BLaER1 (cell line): ENCODE measurements around the gene TANGO2.
A peak's percentile ranks its signal among the peaks of the same experiment; 100 is the strongest.

Experiments
- H3K27ac ChIP-seq: shearing (Covaris generic); formaldehyde crosslinking; 2 replicates; pipeline ENCODE4 v1.8.1; 2022
- H3K27me3 ChIP-seq: shearing (Covaris generic); formaldehyde crosslinking; 2 replicates; pipeline ENCODE4 v1.8.1; 2022
- H3K36me3 ChIP-seq: shearing (Covaris generic); formaldehyde crosslinking; 2 replicates; pipeline ENCODE4 v1.8.1; 2022
- H3K4me1 ChIP-seq: shearing (Covaris generic); formaldehyde crosslinking; 2 replicates; pipeline ENCODE4 v1.8.1; 2022
- H3K4me2 ChIP-seq: shearing (Covaris generic); formaldehyde crosslinking; 2 replicates; pipeline ENCODE4 v1.8.1; 2022
- H3K4me3 ChIP-seq: shearing (Covaris generic); formaldehyde crosslinking; 2 replicates; pipeline ENCODE4 v1.8.1; 2022
- H3K9ac ChIP-seq: shearing (Covaris generic); formaldehyde crosslinking; 2 replicates; pipeline ENCODE4 v1.8.1; 2022
- H3K9me3 ChIP-seq: shearing (Covaris generic); formaldehyde crosslinking; 2 replicates; pipeline ENCODE4 v1.8.1; 2022
- H4K20me1 ChIP-seq: shearing (Covaris generic); formaldehyde crosslinking; 2 replicates; pipeline ENCODE4 v1.8.1; 2022
- Cebpa-rat ChIP-seq: shearing (Covaris generic); IDR thresholded peaks from 2 replicates; pipeline ENCODE4 v1.8.1; 2022

TANGO2 gene

DNA sequence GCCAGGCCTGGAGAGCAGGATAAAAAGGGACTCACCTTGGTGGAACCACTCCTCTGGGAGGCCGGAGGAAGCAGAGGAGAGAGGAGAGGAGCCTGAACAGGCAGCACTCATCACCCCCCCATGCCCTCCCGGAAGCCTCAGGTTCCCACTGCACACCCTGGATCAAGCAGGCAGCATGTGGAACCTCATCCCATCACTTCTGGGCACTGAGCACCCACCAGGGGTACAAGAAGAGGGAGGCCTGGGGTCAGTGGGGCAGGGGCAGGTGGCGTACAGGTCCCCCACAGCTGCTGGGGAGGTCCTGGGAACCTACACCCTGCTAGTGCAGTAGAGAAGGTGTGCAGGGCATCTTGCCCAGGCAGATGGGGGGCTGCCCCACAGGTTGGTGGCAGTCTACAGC lies 44.2 kb upstream of the TANGO2 start:
- H3K4me2 ChIP-seq, result no peak overlapping the region
- peak overlapping the region; percentile 74 for H3K27ac ChIP-seq
- H3K4me1 ChIP-seq, result peaks cover 36% of the 10 kb centered on the region
- no peak overlapping the region for H3K4me3 ChIP-seq
- no peaks in the 10 kb centered on the region for H3K9me3 ChIP-seq
- no peak overlapping the region for H3K9ac ChIP-seq
- no peak for TF ChIP-seq Cebpa-rat
- H4K20me1 ChIP-seq, result peaks cover 10% of the 10 kb centered on the region; the same call in 1 of the 2 replicates
- no peaks in the 10 kb centered on the region for H3K27me3 ChIP-seq
- H3K36me3 ChIP-seq, result peaks cover 70% of the 10 kb centered on the region

DNA sequence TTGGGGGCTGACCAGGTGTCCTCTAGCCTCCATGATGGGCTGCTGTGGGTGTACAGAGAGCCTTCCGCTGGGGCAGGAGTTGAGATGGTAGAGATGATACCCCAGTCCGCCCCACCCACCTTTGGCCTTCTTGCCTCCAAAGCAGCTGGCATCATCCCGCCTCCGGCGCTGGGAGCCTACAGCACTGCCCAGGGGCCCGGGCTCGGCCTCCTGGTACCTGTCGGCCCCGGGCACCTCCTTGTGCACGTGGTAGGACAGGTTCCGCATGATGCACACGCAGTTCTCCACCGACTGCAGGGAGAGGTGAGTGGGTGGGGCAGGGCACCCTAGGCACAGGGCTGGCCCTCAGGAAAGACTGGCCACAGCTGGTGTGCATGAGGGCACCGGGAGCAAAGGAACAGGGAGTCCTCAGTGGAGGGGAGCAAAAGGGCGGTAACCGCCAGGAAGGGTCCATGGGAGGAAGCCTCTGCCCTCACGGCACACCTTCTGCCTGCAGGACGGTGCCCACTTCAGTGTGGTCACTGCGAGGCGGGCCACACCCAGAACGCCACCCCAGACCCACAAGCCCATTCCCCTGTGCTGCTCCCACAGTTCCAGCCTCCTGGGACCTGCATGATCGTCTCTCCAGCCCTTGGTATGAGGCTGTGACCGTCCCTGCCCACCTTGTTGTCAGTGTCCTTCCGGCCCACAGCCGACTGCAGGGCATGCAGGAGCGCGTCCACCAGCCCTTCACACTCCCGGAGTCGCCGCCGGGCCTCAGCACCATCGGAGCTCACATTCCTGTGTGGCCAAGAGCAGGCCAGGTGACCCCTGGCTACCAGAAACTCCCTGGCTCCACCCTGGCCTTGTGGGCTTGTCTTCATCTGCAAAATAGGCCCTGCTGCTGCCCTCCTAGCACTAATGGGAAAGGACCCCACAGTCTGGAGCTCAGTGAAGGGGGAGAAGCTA lies 43.3 kb upstream of the TANGO2 start:
- peak overlapping the region; percentile 74; the same call in 1 of the 2 replicates for H3K27ac ChIP-seq
- H4K20me1 ChIP-seq, result peaks cover 16% of the 10 kb centered on the region
- no peaks in the 10 kb centered on the region for H3K9me3 ChIP-seq
- H3K36me3 ChIP-seq, result peaks cover 69% of the 10 kb centered on the region
- no peak for TF ChIP-seq Cebpa-rat
- H3K4me2 ChIP-seq, result no peak overlapping the region
- no peak overlapping the region for H3K9ac ChIP-seq
- no peaks in the 10 kb centered on the region for H3K27me3 ChIP-seq
- H3K4me1 ChIP-seq, result peaks cover 38% of the 10 kb centered on the region
- H3K4me3 ChIP-seq, result no peak overlapping the region

DNA sequence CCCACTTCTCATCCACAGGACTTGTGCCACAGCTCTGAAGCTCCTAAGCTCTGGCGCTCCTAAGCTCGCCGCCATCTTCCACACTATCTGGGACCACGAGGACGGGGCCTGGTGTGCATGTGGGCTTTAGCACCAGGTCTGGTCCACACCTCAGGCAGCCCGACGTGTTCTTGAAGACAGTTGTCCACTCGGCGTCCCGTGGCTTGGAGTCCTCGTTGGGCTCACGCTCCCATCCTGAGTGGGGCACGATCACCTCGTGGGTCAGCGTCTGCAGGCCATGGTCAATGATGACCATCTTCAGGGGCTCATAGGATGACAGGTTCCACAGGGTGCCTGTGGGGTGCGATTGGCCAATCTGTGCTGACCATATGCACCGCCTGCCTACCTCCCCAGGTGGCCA lies 42.2 kb upstream of the TANGO2 start:
- no peak for TF ChIP-seq Cebpa-rat
- H3K4me2 ChIP-seq, result no peak overlapping the region
- no peaks in the 10 kb centered on the region for H3K27me3 ChIP-seq
- H3K9ac ChIP-seq, result no peak overlapping the region
- H3K36me3 ChIP-seq, result peaks cover 58% of the 10 kb centered on the region
- peaks cover 27% of the 10 kb centered on the region for H4K20me1 ChIP-seq
- H3K4me1 ChIP-seq, result peaks cover 44% of the 10 kb centered on the region
- H3K9me3 ChIP-seq, result no peaks in the 10 kb centered on the region
- H3K27ac ChIP-seq, result no peak overlapping the region
- H3K4me3 ChIP-seq, result no peak overlapping the region

DNA sequence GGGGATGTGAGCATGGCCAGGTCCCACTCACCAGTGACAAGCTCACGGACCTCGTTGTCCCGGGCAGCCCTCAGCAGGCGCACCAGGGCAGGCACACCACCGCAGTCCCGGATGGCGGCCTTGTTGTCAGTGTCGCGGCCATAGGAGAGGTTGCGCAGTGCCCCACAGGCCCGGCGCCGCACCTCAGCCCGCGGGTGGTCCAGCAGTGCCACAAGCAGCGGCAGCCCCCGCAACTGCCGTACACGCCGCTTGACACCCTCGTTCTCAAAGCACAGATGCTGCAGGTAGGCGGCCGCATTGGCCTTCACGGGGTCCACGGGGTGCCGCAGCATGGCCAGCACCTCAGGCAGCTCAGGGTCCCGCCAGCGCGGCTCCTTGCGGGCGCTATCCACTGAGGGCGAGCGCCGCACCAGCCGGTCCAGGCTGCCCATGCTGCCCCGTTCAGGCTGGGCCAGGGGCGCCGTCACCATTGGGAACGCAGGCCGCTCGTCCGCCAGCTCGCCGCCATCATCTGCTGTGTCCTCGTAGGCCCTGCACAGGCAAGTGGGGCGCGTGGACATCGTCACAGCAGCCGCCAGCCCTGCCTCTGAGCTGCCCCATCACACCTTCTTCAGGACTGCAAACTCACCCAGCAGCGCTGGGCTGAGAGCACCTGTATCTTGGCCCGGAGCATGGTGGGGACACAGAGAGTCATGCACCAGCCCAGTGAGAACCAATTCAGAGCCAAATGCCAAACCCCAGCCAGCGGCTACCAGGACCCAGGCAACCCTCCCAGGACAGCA lies 41.0 kb upstream of the TANGO2 start:
- Histone ChIP-seq H4K20me1 (peaks cover 32% of the 10 kb centered on the region), H3K4me3 (no peak overlapping the region), H3K9ac (no peak overlapping the region), H3K36me3 (peaks cover 55% of the 10 kb centered on the region), H3K27ac (no peak overlapping the region), H3K27me3 (no peaks in the 10 kb centered on the region), H3K4me1 (peaks cover 44% of the 10 kb centered on the region), H3K4me2 (no peak overlapping the region), H3K9me3 (no peaks in the 10 kb centered on the region)
- TF ChIP-seq Cebpa-rat, result no peak

DNA sequence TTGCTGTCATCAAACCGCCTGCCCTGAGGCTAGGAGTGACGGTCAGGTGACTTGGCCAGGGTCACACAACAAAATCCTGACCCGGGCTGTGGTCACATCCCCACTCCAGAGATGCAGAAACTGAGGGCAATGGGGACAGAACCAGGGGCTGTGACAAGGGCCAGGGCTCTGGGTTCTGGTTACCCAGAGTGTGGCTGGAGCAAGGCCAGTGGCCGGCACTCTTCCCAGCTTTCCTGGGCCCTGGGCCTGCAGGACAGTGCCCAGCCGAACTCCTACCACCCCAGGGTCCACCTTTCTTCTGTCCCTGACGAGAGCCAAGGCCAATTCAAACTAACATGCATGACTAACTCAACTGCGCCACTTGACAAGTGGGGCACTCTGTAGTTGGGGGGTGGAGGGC lies 40.1 kb upstream of the TANGO2 start:
- Histone ChIP-seq H3K4me2 (no peak overlapping the region), H4K20me1 (peaks cover 41% of the 10 kb centered on the region), H3K27ac (no peak overlapping the region), H3K9ac (no peak overlapping the region), H3K36me3 (peaks cover 55% of the 10 kb centered on the region), H3K4me1 (peaks cover 44% of the 10 kb centered on the region), H3K4me3 (no peak overlapping the region), H3K9me3 (no peaks in the 10 kb centered on the region), H3K27me3 (no peaks in the 10 kb centered on the region)
- no peak for TF ChIP-seq Cebpa-rat

DNA sequence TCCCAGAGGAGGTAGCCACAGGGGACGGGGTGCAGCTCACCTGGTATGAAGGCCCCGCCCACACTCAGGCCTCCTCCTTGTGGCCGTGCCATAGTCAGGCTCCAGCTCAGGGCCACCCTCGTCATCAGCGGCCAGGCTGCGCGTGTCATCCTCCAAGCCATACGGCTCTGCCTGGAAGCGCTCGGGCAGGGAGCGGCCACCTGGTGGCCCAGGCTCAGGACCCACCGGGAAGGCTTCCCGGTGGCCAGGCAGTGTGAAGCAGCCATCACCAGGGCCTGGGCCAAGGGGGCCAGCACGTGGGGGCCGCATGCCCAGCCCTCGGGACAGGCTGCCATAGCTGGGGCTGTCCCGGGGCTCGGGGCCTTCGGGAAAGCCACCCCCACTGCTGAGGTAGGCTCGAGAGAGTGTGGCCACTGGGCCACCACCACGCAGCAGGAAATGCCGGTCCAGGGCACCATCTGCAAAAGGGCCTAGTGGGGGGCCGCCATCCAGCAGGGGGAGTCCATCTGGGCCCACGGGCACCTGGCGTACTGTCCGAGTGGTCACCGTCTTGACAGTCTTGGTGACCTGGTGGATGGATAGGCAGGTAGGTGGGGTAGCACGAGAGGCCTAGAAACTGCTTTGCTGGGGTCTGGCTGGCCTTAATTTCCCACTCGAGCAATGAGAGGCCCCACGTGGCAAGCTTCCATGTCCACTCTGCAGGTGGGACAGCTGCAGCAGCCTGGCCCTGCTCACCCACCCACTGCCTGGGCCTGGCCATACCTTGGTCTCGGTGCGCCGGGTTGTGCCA lies 39.5 kb upstream of the TANGO2 start:
- Histone ChIP-seq H3K9me3 (no peaks in the 10 kb centered on the region), H3K27me3 (no peaks in the 10 kb centered on the region), H3K4me2 (no peak overlapping the region), H3K36me3 (peaks cover 55% of the 10 kb centered on the region), H3K9ac (no peak overlapping the region), H3K27ac (no peak overlapping the region), H3K4me3 (no peak overlapping the region), H4K20me1 (peaks cover 47% of the 10 kb centered on the region), H3K4me1 (peaks cover 44% of the 10 kb centered on the region)
- TF ChIP-seq Cebpa-rat, result no peak

DNA sequence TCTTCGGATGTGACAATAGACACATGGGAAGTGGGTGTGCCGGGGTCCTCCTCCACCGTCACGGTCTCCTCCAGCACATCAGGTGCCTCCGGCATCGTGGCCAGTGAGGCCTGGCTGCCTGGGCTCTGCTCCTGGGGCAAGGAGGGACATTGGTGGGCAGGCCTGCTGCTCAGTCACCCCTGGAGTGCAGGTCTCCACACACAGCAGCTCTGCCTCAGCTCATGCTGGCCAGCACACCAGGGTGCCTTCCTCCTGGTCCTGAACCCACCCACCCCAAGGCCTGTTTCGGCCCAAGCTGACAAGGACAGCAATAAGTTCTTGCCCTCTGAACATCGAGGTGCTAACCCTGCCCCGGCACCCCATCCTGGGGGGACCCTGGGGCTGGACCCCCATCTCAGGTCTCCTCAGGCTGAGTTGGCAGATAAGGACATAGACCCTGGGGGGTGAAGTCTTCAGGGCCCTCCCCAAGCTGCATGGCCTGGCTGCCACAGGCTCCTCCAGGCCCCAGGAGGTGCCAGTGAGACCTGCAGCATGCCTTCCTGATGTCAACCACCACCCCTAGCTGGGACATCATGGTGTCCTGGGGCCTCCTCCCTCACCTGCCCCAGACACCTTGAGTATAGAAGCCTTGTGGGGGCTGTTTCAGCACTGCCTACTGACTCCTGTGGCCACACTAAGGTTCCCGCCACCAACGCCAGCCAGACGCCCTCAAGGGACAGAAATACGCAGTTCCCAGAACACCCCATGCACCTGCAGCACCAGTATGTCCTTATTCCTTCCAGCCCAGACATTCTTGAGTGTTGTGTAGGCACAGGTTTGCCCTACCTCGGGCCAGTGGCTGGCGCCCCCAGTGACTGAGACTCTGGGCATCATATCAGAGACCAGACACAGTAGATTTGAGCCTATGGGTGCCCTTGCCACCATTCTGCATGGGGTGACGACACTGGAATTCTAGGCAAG lies 38.7 kb upstream of the TANGO2 start:
- H3K4me2 ChIP-seq, result peak overlapping the region; percentile 98
- H3K4me3 ChIP-seq, result no peak overlapping the region
- H4K20me1 ChIP-seq, result peaks cover 51% of the 10 kb centered on the region
- no peaks in the 10 kb centered on the region for H3K9me3 ChIP-seq
- no peak overlapping the region for H3K27ac ChIP-seq
- H3K36me3 ChIP-seq, result peaks cover 52% of the 10 kb centered on the region
- no peaks in the 10 kb centered on the region for H3K27me3 ChIP-seq
- peaks cover 44% of the 10 kb centered on the region for H3K4me1 ChIP-seq
- no peak for TF ChIP-seq Cebpa-rat
- H3K9ac ChIP-seq, result no peak overlapping the region

DNA sequence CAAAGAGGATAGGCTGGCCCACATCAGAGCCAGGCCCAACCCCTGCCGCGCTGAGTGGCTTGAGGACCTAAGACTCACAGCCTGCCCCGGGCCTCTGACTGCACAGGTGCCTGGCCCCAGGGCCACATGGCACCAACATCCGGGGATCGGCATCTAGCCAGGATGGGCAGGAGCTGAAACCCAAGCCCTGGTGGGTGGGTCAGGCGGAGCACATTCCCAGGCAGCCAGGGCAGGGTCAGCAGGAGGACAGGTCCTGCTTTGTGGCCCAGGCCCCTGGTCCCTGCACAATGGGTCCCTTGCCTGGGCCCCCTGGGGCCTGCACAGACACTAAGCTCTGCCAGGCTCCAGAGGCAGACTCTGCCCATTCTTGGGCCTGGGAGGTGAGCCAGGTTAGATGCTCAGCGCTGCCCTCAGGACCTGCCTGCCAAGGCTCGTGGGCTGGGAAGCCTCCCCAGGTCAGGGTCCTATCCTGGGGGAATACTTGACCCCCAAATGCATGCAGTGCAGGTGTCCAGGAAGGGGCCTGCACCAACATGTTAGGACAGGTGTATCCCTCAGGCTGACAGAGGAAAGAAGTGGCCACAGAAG lies 37.8 kb upstream of the TANGO2 start:
- H3K4me3 ChIP-seq, result no peak overlapping the region
- H4K20me1 ChIP-seq, result peaks cover 51% of the 10 kb centered on the region
- peak overlapping the region; percentile 98 for H3K4me2 ChIP-seq
- peaks cover 48% of the 10 kb centered on the region for H3K4me1 ChIP-seq
- H3K27me3 ChIP-seq, result no peaks in the 10 kb centered on the region
- no peak for TF ChIP-seq Cebpa-rat
- H3K27ac ChIP-seq, result peak overlapping the region; percentile 39
- peaks cover 44% of the 10 kb centered on the region for H3K36me3 ChIP-seq
- H3K9me3 ChIP-seq, result no peaks in the 10 kb centered on the region
- H3K9ac ChIP-seq, result peak overlapping the region; percentile 39
